ENCODE data around the gene CACNA1A. TPM values are rescaled to one million over a fixed set of nuclear protein-coding genes. Genes with fewer than 3 reads are reported as not detected.

CACNA1A gene
- total RNA-seq = 16.3 and 29.6 TPM in 2 replicates

GRCh38 chr19:13506471-13506820 is at the start of gene CACNA1A:
Gene CACNA1A (minus strand): TSS chr19:13506479. CDS start chr19:13506224, 255 bp downstream.

